Measurements from ENCODE around the gene GRSF1. TPM values are rescaled to one million over a fixed set of nuclear protein-coding genes. Genes with fewer than 3 reads are reported as not detected.
"Not testable (repeated sequence)": the region's sequence is repeated elsewhere in the genome, so short reads cannot be mapped to it uniquely, and the experiment has no call there.

Gene GRSF1
- polyA plus RNA-seq, 1 experiment: 120 TPM

- CTCF ChIA-PET: no interaction called here
- Histone ChIP-seq H3K27me3 (ENCODE audit: control insufficient read depth, insufficient read depth, low read length) (no peaks in the 10 kb centered on the region), H3K27ac (ENCODE audit: low read depth, low read length) (no peak overlapping the region), H3K4me3 (ENCODE audit: low read depth, low read length) (no peak overlapping the region), H3K9me3 (ENCODE audit: control insufficient read depth, insufficient read depth, low read length) (no peaks in the 10 kb centered on the region; the same call in 1 of the 2 replicates)
- POLR2A ChIA-PET: no interaction called here
- no peak for TF ChIP-seq CTCF (IDR thresholded peaks at IDR 0.05; ENCODE audit: low read depth, low read length)
- DNase-seq (ENCODE audit: low read depth, low spot score): no peak
Observed at GRCh38 chr4:70841951-70842350, 2.3 kb upstream of the GRSF1 start.

GRCh38 chr4:70841211-70841610 is 1.5 kb upstream of the GRSF1 start:
- Histone ChIP-seq H3K27ac (ENCODE audit: low read depth, low read length) (no peak overlapping the region), H3K27me3 (ENCODE audit: control insufficient read depth, insufficient read depth, low read length) (no peaks in the 10 kb centered on the region), H3K4me3 (ENCODE audit: low read depth, low read length) (no peak overlapping the region), H3K9me3 (ENCODE audit: control insufficient read depth, insufficient read depth, low read length) (no peaks in the 10 kb centered on the region; the same call in 1 of the 2 replicates)
- no peak for DNase-seq (ENCODE audit: low read depth, low spot score)
- TF ChIP-seq CTCF (IDR thresholded peaks at IDR 0.05; ENCODE audit: low read depth, low read length): no peak
- ChIA-PET CTCF (no interaction called here), POLR2A (no interaction called here)

- POLR2A ChIA-PET; H3K27ac ChIP-seq (ENCODE audit: low read depth, low read length); CTCF ChIA-PET; H3K27me3 ChIP-seq (ENCODE audit: control insufficient read depth, insufficient read depth, low read length); H3K9me3 ChIP-seq (ENCODE audit: control insufficient read depth, insufficient read depth, low read length); DNase-seq (ENCODE audit: low read depth, low spot score); H3K4me3 ChIP-seq (ENCODE audit: low read depth, low read length): not testable (repeated sequence)
Observed at GRCh38 chr4:70840631-70841030, 941 bp upstream of the GRSF1 start.

- DNase-seq (ENCODE audit: low read depth, low spot score); CTCF ChIA-PET; H3K27ac ChIP-seq (ENCODE audit: low read depth, low read length); H3K4me3 ChIP-seq (ENCODE audit: low read depth, low read length); H3K27me3 ChIP-seq (ENCODE audit: control insufficient read depth, insufficient read depth, low read length); H3K9me3 ChIP-seq (ENCODE audit: control insufficient read depth, insufficient read depth, low read length): not testable (repeated sequence)
- POLR2A ChIA-PET: interaction anchor here (1.1 to 2.1 kb wide), 2 partner anchors 62 to 101 kb away, joined by 4 to 17 read pairs; partner anchors contain the start of gene MOB1B
Observed at GRCh38 chr4:70840137-70840536, 447 bp upstream of the GRSF1 start.

- POLR2A ChIA-PET: interaction anchor here (0.6 to 2.1 kb wide), 13 partner anchors 11 to 496 kb away, joined by 3 to 17 read pairs (median 4); partner anchors contain the start of gene MOB1B
- no peak for TF ChIP-seq CTCF (IDR thresholded peaks at IDR 0.05; ENCODE audit: low read depth, low read length)
- no peaks in the 10 kb centered on the region; the same call in 1 of the 2 replicates for H3K9me3 ChIP-seq (ENCODE audit: control insufficient read depth, insufficient read depth, low read length)
- no peaks in the 10 kb centered on the region for H3K27me3 ChIP-seq (ENCODE audit: control insufficient read depth, insufficient read depth, low read length)
- H3K27ac ChIP-seq (ENCODE audit: low read depth, low read length): peak overlapping the region; percentile 61
- H3K4me3 ChIP-seq (ENCODE audit: low read depth, low read length): peak overlapping the region; percentile 99
- peak; percentile 7 for DNase-seq (ENCODE audit: low read depth, low spot score)
- CTCF ChIA-PET: interaction anchor here (0.6 to 2.4 kb wide), 6 partner anchors 63 to 356 kb away, joined by 3 to 9 read pairs (median 5); partner anchors contain the start of gene MOB1B
Observed at GRCh38 chr4:70838666-70839588, 763 bp downstream of the GRSF1 start.

- DNase-seq (ENCODE audit: low read depth, low spot score): no peak
- CTCF ChIA-PET: interaction anchor here (0.7 to 2.4 kb wide), 6 partner anchors 64 to 190 kb away, joined by 3 to 9 read pairs (median 4); partner anchors contain the start of gene MOB1B
Observed at GRCh38 chr4:70838204-70838603, 1.5 kb downstream of the GRSF1 start.

More at GRCh38 chr4:70838204-70838603, 1.5 kb downstream of the GRSF1 start:
- Histone ChIP-seq H3K27ac (ENCODE audit: low read depth, low read length) (no peak overlapping the region), H3K9me3 (ENCODE audit: control insufficient read depth, insufficient read depth, low read length) (no peaks in the 10 kb centered on the region; the same call in 1 of the 2 replicates), H3K27me3 (ENCODE audit: control insufficient read depth, insufficient read depth, low read length) (no peaks in the 10 kb centered on the region), H3K4me3 (ENCODE audit: low read depth, low read length) (peak overlapping the region; percentile 99)
- POLR2A ChIA-PET: interaction anchor here (0.6 to 2.1 kb wide), 5 partner anchors 55 to 436 kb away, joined by 3 to 17 read pairs (median 5); partner anchors contain the start of gene MOB1B
- no peak for TF ChIP-seq CTCF (IDR thresholded peaks at IDR 0.05; ENCODE audit: low read depth, low read length)

Measured in AG04450 (cell line).